ENCODE results near the gene DIP2C.
"Not testable (repeated sequence)": the region's sequence is repeated elsewhere in the genome, so short reads cannot be mapped to it uniquely, and the experiment has no call there.

The DIP2C gene

DNA sequence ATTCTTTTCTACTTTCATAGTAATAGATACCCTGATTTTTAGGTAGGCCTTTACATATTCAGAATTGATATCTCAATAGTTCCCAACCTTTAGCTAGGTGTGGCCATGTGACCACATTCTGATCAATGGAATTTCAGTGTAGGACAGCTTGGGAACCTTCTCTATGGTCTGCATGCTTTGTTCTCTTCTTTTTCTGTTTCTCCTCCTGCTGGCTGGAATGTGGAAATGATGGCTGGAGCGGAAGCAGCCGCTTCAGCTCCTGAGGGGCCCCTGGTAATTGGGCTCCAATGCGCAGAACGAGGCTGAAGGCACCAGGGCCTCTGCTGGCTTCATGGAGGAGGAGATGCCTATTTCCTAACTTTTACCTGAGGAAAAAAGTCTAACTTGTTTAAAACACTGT lies 401.7 kb downstream of the DIP2C start:
- DNase-seq = no peak

DNA sequence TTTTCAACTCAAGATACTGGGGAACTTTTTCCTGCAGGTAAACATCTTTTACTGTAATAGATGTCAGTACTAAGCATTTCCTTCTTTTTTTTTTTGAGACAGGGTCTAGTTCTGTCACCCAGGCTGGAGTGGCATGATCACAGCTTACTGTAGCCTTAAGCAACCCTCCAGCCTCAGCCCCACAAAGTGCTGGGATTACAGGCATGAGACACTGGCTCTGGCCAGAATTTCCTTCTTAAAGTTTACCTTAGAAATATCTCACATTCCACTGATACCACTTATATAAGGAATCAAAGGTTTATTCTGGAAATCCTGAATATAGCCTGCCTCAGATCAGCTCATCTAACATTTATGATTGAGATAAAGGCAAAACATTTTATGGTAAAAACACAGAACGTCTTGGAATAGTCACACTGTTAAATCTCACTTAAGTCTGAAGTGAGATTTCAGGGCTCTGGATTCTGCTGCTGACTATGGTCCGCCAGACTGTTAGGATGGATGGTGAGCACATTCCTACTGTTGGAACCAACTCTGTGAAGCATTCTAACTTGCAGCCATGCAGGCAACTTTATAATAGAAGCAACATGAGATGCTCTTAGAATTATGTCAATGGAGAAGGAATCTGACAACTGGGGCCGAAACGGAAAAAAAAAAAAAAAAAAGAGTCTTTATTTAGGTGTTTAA lies 402.3 kb downstream of the DIP2C start:
- no peak for DNase-seq

DNA sequence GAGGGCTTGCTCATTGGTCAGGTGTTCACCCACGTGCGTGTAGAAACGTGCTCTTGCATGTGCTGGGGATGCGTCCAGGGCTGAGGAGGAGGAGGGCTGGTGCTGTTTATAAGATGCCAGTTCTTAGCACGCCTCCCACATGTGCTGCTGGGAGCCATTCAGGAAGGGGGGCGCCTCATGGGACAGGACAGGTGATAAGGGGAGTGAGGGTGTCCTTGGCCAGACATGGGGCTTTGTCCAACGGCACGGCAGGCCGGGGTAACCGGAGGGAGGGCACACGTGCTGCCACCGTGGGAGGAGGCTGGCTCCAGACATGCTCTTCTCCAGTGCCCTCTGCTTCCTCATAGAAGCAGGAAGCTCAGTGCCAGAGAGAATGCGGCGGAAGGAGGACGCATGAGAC lies 404.3 kb downstream of the DIP2C start:
- DNase-seq = no peak

DNA sequence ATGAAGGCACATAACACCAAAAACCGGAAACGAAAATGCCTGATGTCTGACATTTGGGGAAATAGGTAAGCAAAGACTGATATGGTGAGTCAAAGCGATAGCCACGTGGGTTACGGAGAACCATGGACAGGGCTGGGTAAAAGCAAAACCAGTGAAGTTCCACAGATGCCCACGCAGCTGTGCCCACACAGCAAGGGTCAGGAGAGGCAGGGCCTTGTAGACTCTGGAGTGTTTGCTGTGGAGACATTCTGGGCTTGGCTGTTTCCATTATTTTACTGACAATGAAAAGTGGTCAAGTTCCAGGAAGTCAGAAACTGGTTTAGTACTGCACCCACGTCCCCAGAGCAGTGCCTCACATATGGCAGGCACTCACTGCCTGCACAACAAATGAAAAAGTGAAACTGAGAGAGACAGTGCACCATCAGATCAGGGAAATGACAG lies 405.5 kb downstream of the DIP2C start:
- DNase-seq = peak in 1 of 2 donors; percentile 16

DNA sequence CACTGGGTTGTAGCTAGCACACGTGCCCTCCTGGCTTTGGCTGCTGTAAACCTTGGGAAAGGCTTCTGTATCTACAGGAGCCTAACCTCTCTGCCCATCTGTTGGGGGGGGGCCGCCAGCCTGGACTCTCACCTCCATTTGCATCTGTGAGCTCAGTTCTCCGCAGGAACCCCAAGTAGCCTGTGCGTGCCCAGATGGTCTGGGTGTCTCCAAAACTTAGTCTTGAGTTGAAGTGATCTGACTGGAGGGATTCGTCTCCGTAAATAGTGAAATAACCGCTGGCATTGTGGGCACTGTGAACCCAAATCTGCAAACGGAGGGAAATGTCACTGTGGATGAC lies 406.4 kb downstream of the DIP2C start:
- no peak for DNase-seq

- DNase-seq = no peak
Measured at GRCh38 chr10:282294-283139, 407.0 kb downstream of the DIP2C start.

DNA sequence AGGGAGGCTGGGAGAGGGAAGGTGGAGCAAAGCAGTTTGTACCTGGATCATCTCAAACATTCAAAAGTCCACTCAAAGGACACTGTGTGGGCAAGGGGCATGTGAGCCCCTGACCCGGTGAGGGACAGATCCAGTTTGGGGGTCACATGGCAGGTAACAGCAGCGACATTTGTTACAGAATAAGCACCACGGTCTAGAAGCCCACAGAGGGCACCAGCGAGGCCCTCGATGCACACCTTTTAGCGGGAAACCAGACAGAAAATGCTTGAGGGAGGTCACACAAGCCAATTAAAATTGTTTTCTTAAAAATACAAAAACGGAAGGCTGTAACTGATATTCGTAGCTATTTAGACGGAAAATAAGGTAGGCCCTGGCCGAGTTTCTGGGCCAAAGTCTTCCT lies 409.8 kb downstream of the DIP2C start:
- no peak for DNase-seq

- DNase-seq = no peak
Measured at GRCh38 chr10:279232-279631, 410.2 kb downstream of the DIP2C start.

- DNase-seq = no peak
Measured at GRCh38 chr10:278707-279106, 410.8 kb downstream of the DIP2C start.

DNA sequence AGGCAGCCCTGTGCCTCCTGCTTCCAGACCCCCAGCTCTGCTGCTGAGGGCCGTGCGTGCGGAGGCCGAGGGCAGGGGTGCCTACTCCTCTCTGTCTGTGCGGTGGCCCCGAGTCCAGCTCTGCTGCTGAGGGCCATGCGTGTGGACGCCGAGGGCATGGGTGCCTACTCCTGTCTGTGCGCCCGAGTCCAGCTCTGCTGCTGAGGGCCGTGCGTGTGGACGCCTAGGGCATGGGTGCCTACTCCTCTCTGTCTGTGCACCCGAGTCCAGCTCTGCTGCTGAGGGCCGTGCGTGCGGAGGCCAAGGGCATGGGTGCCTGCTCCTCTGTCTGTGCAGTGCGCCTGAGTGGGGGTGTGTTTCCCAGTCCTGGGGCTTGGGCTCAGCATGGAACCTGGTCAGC lies 411.5 kb downstream of the DIP2C start:
- no peak for DNase-seq

GRCh38 chr10:275680-276079 lies 413.8 kb downstream of the DIP2C start:
- no peak for DNase-seq

DNA sequence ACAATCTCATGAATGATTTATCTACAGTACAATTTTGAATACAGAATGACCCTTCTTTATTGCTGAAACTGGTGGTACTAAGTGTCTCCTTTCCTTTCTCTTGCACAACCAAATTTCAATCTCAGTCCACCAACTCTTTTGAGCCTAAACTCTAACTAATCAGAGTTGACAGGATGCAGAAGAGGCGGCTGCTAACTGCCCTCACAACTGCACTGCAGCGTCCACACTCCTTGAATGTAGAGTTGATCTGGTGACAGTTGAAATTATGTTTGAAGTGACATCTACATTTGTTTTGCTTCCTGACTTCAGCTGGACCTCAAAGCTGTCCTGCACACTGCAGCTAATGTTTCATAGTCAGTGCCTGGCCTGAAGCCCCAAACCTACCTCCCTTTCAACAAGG lies 414.6 kb downstream of the DIP2C start:
- no peak for DNase-seq

DNA sequence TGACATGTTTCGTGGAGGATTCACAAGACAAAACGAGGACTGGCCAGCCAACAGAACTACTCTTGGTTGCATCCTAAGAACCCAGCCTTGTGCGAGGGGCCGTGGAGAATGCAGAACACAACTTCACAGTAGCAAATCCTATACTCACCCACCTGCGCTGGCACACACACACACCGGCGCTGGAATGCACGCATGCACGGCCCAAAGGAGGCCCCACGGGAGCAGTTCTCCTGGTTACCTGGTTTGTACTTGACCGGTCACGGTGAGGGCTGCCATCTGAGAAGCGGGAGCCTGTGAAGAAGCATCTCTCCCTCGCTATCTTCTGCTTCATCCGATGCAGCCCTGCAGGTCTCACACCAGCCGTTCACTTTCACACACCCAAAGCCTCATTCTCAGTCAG lies 416.4 kb downstream of the DIP2C start:
- no peak for DNase-seq

DNA sequence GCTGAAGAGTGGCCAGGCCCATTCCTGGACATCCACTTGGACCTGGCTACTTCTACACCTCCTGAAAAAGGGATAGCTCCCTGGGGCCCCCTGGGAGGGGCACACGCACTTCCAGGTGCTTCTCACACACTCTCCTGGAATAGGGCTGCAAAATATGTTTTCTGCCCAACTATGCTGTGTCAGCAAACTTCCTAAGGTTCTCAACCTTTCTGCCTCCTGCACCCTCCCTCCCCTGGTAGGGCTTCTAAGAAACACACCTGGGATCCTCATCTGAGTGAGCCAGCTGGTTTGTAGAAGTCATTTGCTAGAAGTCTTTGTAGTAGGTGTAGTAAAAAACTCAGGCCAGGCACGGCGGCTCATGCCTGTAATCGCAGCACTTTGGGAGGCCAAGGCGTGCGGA lies 417.7 kb downstream of the DIP2C start:
- no peak for DNase-seq

GRCh38 chr10:271201-271600 lies 418.3 kb downstream of the DIP2C start:
- no peak for DNase-seq

- no peak for DNase-seq
Measured at GRCh38 chr10:269440-270074, 419.9 kb downstream of the DIP2C start.

DNA sequence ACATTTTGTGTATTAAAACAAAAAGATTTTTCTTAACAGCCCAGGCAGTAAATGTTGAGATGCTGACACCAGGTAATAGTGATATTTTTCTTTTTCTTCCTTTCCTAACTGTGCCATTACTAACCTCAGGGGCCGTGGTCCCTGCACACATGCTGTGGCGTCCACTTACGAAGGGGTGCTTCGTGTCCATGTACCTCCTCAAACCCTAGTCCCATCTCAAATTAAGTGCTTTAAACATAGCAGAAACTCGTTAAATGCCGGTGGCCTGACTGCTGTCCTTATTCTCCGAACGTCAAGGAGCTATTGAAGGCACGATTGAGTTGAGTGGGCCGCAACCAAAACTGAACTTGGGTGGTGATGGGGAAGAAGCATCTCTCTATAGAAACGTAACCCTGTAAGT lies 421.8 kb downstream of the DIP2C start:
- DNase-seq = no peak

DNA sequence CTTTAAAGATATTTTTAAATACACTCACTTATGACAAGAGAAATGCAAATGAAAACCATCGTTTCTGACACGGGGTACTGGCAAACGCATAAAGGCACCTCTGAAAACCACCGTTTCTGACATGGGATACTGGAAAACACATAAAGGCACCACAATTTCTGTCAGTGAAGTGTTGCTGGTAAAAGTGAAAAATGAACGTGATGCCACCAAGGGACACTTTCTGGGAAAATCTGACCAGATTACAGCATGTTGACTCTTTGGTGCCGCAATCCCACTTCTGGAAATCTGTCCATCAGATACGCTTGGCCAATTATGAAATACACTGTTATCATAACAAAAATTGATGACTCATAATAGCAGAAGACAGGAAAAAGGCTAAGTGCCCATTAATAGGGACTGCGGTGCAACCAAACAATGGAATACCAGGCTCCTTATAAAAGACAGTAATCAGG lies 422.5 kb downstream of the DIP2C start:
- no peak for DNase-seq

GRCh38 chr10:265816-266588 lies 423.5 kb downstream of the DIP2C start:
- DNase-seq = not testable (repeated sequence)

DNA sequence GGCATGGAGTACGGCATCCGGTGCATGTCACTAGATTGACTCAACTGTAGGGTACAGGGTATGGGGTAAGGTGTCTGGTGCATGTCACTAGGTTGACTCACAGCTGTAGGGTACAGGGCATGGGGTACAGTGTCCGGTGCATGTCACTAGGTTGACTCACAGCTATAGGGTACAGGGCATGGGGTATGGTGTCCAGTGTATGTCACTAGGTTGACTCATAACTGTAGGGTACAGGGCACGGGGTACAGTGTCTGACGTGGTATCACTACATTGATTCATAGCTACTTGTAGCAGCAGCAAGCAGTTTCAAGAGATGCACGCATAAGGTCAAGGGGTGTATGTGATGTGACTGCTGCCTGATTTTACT lies 424.4 kb downstream of the DIP2C start:
- not testable (repeated sequence) for DNase-seq

DNA sequence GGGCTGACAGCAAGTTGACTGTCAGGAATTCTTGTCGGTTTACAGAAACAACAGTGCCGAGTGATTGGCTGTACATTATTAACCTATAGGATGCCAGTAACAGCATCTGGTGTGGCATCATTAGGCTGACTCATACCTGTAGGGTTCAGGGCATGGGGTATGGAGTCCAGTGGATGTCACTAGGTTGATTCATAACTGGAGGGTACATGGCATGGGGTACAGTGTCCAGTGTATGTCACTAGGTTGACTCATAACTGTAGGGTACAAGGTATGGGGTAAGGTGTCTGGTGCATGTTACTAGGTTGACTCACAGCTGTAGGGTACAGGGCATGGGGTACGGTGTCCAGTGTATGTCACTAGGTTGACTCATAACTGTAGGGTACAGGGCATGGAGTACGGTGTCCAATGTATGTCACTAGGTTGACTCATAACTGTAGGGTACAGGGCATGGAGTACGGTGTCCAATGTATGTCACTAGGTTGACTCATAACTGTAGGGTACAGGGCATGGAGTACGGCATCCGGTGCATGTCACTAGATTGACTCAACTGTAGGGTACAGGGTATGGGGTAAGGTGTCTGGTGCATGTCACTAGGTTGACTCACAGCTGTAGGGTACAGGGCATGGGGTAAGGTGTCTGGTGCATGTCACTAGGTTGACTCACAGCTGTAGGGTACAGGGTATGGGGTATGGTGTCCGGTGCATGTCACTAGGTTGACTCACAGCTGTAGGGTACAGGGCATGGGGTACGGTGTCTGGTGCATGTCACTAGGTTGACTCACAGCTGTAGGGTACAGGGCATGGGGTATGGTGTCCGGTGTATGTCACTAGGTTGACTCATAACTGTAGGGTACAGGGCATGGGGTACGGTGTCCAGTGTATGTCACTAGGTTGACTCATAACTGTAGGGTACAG lies 425.1 kb downstream of the DIP2C start:
- DNase-seq = not testable (repeated sequence)
